Neural progenitor cell (in vitro differentiated cells): Measurements from ENCODE around the gene SRRM4.

Experiments
- CTCF ChIP-seq: fragments of 200-600 bp; sonication (generic); IDR thresholded peaks from 2 replicates; pipeline ENCODE4 v1.5.1; 2017; ENCODE audit warnings: antibody characterized with exemption, mild to moderate bottlenecking
- EZH2 ChIP-seq: fragments of 200-600 bp; sonication (generic); IDR thresholded peaks from 2 replicates; pipeline ENCODE4 v1.6.1; 2017; ENCODE audit warnings: antibody characterized with exemption, mild to moderate bottlenecking, moderate library complexity
- EZH2phosphoT487 ChIP-seq: fragments of 200-600 bp; sonication (generic); IDR thresholded peaks from 2 replicates; pipeline ENCODE4 v1.6.1; 2017; ENCODE audit warnings: antibody characterized with exemption

- no peak for TF ChIP-seq CTCF
- no peak for TF ChIP-seq EZH2
- no peak for TF ChIP-seq EZH2phosphoT487
These were observed 164.0 kb downstream of the SRRM4 start for GRCh38 chr12:119145367-119145766.
